Measurements from ENCODE around the gene SPATA7. TPM values are rescaled to one million over a fixed set of nuclear protein-coding genes. Genes with fewer than 3 reads are reported as not detected.

The SPATA7 gene, protein sequence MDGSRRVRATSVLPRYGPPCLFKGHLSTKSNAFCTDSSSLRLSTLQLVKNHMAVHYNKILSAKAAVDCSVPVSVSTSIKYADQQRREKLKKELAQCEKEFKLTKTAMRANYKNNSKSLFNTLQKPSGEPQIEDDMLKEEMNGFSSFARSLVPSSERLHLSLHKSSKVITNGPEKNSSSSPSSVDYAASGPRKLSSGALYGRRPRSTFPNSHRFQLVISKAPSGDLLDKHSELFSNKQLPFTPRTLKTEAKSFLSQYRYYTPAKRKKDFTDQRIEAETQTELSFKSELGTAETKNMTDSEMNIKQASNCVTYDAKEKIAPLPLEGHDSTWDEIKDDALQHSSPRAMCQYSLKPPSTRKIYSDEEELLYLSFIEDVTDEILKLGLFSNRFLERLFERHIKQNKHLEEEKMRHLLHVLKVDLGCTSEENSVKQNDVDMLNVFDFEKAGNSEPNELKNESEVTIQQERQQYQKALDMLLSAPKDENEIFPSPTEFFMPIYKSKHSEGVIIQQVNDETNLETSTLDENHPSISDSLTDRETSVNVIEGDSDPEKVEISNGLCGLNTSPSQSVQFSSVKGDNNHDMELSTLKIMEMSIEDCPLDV
- total RNA-seq = 2.4 and 2.5 TPM in 2 replicates

DNA sequence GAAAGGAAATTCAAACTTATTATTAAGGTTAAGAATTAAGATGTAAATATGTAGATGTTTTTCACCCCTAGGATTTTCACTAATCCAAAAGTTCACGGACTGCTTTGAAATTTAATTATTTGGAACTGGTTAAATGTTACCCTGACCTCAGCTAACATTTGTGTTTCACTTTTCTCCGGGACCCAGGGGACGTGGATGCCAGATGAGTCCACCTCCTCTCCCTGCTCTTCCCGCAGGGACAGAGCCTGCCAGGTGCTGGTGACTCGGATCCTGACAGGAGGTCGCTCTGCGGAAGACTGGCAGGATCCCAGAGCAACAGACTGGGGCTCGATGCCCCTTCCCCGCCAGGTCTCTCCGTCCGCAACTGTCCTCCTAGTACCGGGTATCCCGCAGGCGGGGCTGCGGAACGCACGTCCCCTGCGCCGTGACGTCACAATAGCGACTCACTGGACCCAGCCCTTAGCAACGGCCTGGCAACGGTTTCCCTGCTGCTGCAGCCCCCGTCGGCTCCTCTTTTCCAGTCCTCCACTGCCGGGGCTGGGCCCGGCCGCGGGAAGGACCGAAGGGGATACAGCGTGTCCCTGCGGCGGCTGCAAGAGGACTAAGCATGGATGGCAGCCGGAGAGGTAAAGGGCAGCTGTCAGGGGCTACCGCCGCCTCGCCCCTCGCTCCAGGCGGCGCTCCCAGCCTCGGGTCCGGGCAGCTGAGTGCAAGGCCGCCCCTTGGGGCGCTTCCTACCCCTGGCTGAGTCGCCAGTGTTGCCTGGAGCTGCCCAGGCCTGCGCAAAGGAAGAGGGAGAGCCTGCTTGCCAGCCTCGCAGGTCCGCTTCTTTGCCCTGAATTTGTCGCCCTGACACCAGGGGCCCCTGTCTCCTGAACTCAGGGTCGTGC is at the start of gene SPATA7:
TSS of gene SPATA7 (plus strand) at position 446 of the 890 bp plus-strand sequence. CDS start at position 608, 162 bp downstream.
- peak; percentile 80 for DNase-seq (ENCODE audit: low spot score)
- peaks cover 7% of the 10 kb centered on the region for H3K27me3 Mint-ChIP-seq (ENCODE audit: insufficient read depth)
- peak within 1 kb of the TSS; percentile 96 for H3K4me3 Mint-ChIP-seq
- no peaks in the 10 kb centered on the region for H3K36me3 Mint-ChIP-seq (ENCODE audit: low read depth)
- no peaks in the 10 kb centered on the region for H3K9me3 Mint-ChIP-seq
- intact Hi-C loops (cut with micrococcal nuclease) = loop anchor here (2.0 to 10.0 kb wide), 6 partner anchors 177 to 1952 kb away; partner anchors contain the start of genes GALC and ZC3H14
- peaks cover 15% of the 10 kb centered on the region for H3K4me1 Mint-ChIP-seq (ENCODE audit: low read depth)
- H3K27ac Mint-ChIP-seq = peak within 1 kb of the TSS; percentile 61

DNA sequence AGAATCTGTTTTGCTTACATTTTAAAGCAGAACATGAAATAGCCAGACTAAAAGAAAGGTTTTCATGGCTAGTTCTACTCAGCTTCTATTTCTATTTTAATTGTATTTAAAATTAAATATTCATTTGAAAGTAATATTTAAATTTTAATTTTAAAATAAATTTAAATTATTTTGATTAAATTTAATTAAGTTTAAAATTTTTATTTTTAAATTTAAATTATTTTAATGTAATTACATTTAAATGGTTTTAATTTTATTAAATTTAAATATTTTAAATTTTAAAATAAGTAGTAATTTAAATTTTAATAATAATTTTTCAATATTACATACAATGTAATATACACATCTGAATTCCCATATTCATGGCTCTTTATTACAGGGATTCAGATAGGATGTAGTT is 45.1 kb upstream of the SPATA7 start:
- Mint-ChIP-seq H3K4me3 (no peak overlapping the region), H3K27me3 (ENCODE audit: insufficient read depth) (peaks cover 2% of the 10 kb centered on the region), H3K9me3 (no peaks in the 10 kb centered on the region), H3K36me3 (ENCODE audit: low read depth) (no peaks in the 10 kb centered on the region), H3K4me1 (ENCODE audit: low read depth) (no peaks in the 10 kb centered on the region), H3K27ac (no peak overlapping the region)
- intact Hi-C loops (cut with micrococcal nuclease) = no loop called here
- DNase-seq (ENCODE audit: low spot score) = no peak

DNA sequence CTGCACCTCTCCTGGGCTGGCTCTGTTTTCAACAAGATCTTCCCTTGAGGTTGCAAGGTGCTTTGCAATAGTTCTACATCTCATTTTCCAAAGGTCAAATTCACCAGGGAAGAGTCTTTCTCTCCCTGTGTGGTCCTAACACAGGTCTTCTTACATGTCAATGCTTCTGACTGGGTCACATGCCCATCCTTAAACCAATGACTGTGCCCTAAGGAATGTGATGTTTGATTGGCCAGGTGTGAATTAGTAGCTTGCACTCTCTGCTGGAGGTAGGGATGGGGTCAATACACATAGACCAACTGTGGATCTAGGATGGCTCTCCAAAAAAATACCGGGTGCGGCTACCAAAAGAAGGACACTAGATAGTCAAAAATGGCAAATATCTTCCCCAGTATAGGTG is 42.5 kb upstream of the SPATA7 start:
- intact Hi-C loops (cut with micrococcal nuclease) = no loop called here

DNA sequence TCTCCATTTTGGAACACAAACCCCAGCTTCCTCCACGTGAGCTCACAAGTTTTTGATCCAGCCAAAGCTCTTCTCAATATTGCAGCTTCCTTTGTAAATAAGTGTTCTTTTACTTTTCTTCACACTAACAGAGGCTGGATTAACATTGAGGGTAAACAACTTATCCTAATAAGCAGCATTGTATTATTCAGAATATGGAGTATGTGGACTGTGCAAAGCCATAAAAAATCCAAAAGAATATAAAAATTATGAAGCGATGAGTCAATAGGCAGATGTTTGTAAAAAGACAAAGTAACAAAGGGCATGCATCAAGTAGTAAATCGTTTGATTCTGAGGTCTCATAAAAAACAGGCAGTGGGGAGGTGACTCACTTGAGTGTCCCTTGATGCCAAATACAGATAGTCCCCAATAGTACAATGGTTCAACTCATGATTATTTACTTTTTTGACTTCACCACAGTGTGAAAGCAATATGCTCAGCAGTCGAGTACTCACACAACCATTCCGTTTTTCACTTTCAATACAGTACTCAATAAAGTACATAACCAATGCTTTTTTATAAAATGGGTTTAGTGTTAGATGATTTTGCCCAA is 39.3 kb upstream of the SPATA7 start:
- intact Hi-C loops (cut with micrococcal nuclease) = no loop called here
- H3K9me3 Mint-ChIP-seq = no peaks in the 10 kb centered on the region
- H3K4me3 Mint-ChIP-seq = no peak overlapping the region
- H3K27ac Mint-ChIP-seq = no peak overlapping the region
- no peaks in the 10 kb centered on the region for H3K36me3 Mint-ChIP-seq (ENCODE audit: low read depth)
- H3K4me1 Mint-ChIP-seq (ENCODE audit: low read depth) = no peaks in the 10 kb centered on the region
- DNase-seq (ENCODE audit: low spot score) = no peak
- peaks cover 3% of the 10 kb centered on the region for H3K27me3 Mint-ChIP-seq (ENCODE audit: insufficient read depth)

More for the DNA sequence above, 42.5 kb upstream of the SPATA7 start:
- DNase-seq (ENCODE audit: low spot score) = no peak
- H3K36me3 Mint-ChIP-seq (ENCODE audit: low read depth) = no peaks in the 10 kb centered on the region
- no peaks in the 10 kb centered on the region for H3K4me1 Mint-ChIP-seq (ENCODE audit: low read depth)
- H3K27me3 Mint-ChIP-seq (ENCODE audit: insufficient read depth) = peaks cover 3% of the 10 kb centered on the region
- H3K27ac Mint-ChIP-seq = no peak overlapping the region
- no peaks in the 10 kb centered on the region for H3K9me3 Mint-ChIP-seq
- no peak overlapping the region for H3K4me3 Mint-ChIP-seq

DNA sequence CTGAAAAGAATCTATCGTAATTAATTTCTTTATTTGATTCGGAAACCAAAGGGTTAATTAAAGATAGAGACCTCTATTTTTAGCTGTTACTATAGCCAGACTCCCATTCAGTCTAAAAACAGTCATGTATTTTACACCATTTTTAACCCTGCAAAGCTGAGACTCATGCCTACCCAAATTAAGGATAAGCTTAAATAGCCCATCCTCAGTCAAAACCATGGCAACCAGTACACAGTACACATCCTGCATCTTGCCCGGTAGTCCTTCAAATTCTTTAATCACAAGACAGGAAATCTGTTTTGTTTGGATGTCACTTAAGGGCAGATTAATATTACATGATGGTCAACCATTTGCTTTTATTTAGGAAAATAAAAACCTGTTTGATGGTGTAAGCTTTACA is 36.9 kb upstream of the SPATA7 start:
- Mint-ChIP-seq H3K4me1 (ENCODE audit: low read depth) (no peaks in the 10 kb centered on the region), H3K27ac (no peak overlapping the region), H3K4me3 (no peak overlapping the region), H3K36me3 (ENCODE audit: low read depth) (no peaks in the 10 kb centered on the region), H3K27me3 (ENCODE audit: insufficient read depth) (peaks cover 3% of the 10 kb centered on the region), H3K9me3 (no peaks in the 10 kb centered on the region)
- intact Hi-C loops (cut with micrococcal nuclease) = no loop called here
- DNase-seq (ENCODE audit: low spot score) = no peak

DNA sequence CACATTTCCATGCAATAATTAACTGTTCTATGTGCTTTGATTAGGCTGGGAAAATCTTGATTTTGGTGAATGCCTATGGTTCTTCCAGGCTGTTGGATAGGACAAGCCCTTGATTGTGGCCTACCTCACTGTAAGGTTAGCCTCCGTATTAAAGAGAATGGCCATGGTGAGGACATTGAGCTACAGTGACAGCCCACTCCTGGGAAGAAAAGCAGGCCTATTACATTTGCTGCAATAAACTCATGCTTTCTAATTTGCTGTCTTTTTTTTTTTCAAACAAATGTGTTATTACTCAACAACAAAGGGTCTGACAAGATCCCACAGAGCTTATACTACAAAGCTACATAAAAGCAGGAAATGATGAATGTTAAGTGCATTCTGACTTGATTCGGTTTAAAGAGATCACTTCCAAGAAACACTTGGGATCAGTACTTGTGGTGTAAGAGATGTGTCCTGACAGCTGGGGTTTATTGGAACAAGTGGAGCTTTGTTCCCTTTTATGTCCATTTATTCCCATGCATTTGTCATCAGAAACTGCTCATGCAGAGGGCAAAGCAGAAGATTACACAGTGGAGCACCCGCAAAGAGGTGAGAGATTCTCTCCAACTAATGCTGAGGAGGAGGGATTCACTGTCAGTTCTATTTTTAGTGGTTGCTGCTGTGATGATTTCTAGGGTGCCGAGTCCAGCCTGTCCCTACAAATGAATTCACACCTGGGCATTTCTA is 33.3 kb upstream of the SPATA7 start:
- Mint-ChIP-seq H3K4me3 (no peak overlapping the region), H3K9me3 (no peaks in the 10 kb centered on the region), H3K27ac (no peak overlapping the region), H3K36me3 (ENCODE audit: low read depth) (no peaks in the 10 kb centered on the region), H3K4me1 (ENCODE audit: low read depth) (no peaks in the 10 kb centered on the region), H3K27me3 (ENCODE audit: insufficient read depth) (no peaks in the 10 kb centered on the region)
- intact Hi-C loops (cut with micrococcal nuclease) = no loop called here
- no peak for DNase-seq (ENCODE audit: low spot score)

DNA sequence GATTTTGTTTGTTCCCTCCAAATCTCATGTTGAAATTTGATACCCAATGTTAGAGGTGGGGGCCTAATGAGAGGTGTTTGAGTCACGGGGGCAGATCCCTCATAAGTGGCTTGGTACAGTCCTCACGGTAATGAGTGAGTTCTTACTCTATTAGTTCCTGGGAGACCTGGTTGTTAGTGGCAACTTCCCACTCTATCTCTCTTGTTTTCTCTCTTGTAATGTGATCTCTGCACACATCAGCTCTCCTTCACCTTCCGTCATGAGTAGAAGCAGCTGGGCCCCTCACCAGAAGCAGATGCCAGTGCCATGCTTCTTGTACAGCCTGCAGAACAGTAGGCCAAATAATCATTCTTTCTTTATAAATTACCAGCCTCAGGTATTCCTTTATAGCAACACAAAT is 32.8 kb upstream of the SPATA7 start:
- Mint-ChIP-seq H3K9me3 (no peaks in the 10 kb centered on the region), H3K27me3 (ENCODE audit: insufficient read depth) (no peaks in the 10 kb centered on the region), H3K27ac (no peak overlapping the region), H3K4me3 (no peak overlapping the region), H3K36me3 (ENCODE audit: low read depth) (no peaks in the 10 kb centered on the region), H3K4me1 (ENCODE audit: low read depth) (no peaks in the 10 kb centered on the region)
- intact Hi-C loops (cut with micrococcal nuclease) = no loop called here
- DNase-seq (ENCODE audit: low spot score) = no peak

DNA sequence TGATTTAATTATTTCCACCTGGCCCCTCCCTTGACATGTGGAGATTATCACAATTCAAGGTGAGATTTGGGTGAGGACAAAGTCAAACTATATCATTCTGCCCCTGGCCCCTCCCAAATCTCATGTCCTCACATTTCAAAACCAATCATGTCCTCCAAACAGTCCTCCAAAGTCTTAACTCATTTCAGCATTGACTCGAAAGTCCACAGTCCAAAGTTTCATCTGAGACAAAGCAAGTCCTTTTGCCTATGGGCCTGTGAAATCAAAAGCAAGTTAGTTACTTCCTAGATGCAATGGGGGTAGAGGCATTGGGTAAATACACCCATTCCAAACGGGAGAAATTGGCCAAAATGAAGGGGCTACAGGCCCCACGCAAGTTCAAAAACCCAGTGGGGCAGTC is 31.1 kb upstream of the SPATA7 start:
- Mint-ChIP-seq H3K9me3 (no peaks in the 10 kb centered on the region), H3K27me3 (ENCODE audit: insufficient read depth) (no peaks in the 10 kb centered on the region), H3K36me3 (ENCODE audit: low read depth) (no peaks in the 10 kb centered on the region)

DNA sequence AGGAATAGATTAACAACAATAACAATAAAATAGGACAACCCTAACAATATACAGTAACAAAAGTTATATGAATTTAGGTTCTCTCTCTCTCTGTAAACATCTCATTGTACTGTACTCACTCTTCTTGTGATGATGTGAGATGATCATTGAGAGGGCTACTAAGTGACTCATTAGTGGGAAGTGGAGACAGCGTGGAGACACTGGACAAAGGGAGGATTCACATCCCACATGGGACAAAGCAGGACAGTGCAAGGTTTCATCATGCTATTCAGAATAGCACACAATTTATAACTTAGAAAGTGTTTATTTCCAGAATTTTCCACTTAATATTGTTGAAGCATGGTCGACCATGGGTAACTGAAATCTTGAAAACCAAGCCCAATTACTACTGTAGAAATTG is 26.0 kb upstream of the SPATA7 start:
- Mint-ChIP-seq H3K4me1 (ENCODE audit: low read depth) (no peaks in the 10 kb centered on the region), H3K9me3 (peaks cover 6% of the 10 kb centered on the region), H3K4me3 (no peak overlapping the region), H3K27me3 (ENCODE audit: insufficient read depth) (no peaks in the 10 kb centered on the region), H3K36me3 (ENCODE audit: low read depth) (no peaks in the 10 kb centered on the region), H3K27ac (no peak overlapping the region)
- intact Hi-C loops (cut with micrococcal nuclease) = no loop called here
- no peak for DNase-seq (ENCODE audit: low spot score)

More for the DNA sequence above, 31.1 kb upstream of the SPATA7 start:
- H3K4me1 Mint-ChIP-seq (ENCODE audit: low read depth) = no peaks in the 10 kb centered on the region
- no peak overlapping the region for H3K27ac Mint-ChIP-seq
- intact Hi-C loops (cut with micrococcal nuclease) = no loop called here
- DNase-seq (ENCODE audit: low spot score) = no peak
- H3K4me3 Mint-ChIP-seq = no peak overlapping the region

DNA sequence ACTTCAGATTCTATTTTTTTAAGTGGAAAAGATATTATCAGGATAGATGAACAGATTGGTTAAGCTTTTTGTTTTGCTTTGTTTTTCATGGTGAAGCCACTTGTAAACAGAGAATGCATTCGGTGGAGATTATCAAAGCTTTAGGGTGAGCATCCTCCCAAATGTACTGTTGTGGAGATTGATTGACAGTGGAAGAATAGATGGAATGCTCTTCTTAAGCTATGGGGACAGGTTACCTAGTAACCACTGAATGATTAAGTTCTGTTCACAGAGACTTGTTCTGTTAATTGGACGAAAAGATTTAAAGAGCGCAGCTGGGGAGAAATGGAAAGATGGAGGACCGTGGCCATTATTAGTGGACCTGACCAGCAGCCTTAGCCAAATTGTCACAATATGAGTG is 21.8 kb upstream of the SPATA7 start:
- intact Hi-C loops (cut with micrococcal nuclease) = no loop called here
- Mint-ChIP-seq H3K27me3 (ENCODE audit: insufficient read depth) (peaks cover 4% of the 10 kb centered on the region), H3K27ac (no peak overlapping the region), H3K9me3 (peaks cover 6% of the 10 kb centered on the region), H3K4me1 (ENCODE audit: low read depth) (no peaks in the 10 kb centered on the region), H3K36me3 (ENCODE audit: low read depth) (no peaks in the 10 kb centered on the region), H3K4me3 (no peak overlapping the region)
- no peak for DNase-seq (ENCODE audit: low spot score)

DNA sequence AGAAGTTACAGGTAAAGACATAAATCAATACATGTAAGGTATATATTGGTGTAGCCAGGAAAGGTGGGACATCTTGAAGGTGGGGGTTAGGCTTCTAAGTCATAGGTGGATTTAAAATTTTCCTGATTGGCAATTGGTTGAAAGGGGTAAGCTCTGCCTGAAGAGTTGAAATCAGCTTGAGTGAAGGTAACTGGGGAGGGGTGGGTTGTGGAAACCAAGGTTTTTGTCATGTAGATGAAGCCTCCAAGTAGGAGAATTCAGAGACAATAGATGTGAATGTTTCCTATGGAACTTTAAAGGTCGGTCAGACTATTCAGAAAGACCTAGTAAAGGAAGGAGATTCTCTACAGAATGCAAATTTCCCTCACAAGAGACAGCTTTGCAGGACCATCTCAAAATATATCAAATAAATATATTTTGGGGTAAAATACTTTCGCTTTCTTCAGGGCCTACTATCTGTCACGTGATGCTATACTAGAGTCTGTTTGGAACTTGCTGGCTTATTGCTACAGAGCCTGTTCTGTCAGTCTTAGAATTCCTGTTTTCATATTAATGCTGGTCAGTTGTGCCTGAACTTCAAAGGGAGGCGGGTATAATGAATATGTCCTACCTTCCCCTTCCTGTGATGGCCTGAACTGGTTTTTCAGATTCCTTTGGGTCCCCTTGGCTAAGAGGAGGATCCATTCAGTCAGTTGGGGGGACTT is 20.6 kb upstream of the SPATA7 start:
- Mint-ChIP-seq H3K27ac (no peak overlapping the region), H3K36me3 (ENCODE audit: low read depth) (no peaks in the 10 kb centered on the region), H3K27me3 (ENCODE audit: insufficient read depth) (peaks cover 4% of the 10 kb centered on the region), H3K4me1 (ENCODE audit: low read depth) (no peaks in the 10 kb centered on the region), H3K9me3 (peaks cover 6% of the 10 kb centered on the region), H3K4me3 (no peak overlapping the region)
- intact Hi-C loops (cut with micrococcal nuclease) = no loop called here
- no peak for DNase-seq (ENCODE audit: low spot score)

DNA sequence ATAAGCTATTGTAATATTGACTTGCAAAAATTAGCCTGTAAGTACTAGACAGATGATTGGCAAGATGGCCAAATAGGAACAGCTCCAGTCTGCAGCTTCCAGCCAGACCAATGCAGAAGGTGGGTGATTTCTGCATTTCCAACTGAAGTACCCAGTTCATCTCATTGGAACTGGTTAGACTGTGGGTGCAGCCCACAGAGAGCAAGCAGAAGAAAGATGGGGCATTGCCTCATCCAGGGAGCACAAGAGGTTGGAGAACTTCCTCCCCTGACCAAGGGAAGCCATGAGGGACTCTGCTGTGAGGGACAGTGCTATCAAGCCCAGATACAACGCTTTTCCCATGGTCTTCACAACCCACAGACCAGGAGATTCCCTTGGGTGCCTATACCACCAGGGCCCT is 16.0 kb upstream of the SPATA7 start:
- no peaks in the 10 kb centered on the region for H3K9me3 Mint-ChIP-seq
- H3K4me1 Mint-ChIP-seq (ENCODE audit: low read depth) = no peaks in the 10 kb centered on the region
- H3K27ac Mint-ChIP-seq = no peak overlapping the region
- peaks cover 11% of the 10 kb centered on the region for H3K27me3 Mint-ChIP-seq (ENCODE audit: insufficient read depth)
- no peak overlapping the region for H3K4me3 Mint-ChIP-seq
- DNase-seq (ENCODE audit: low spot score) = no peak
- intact Hi-C loops (cut with micrococcal nuclease) = no loop called here
- H3K36me3 Mint-ChIP-seq (ENCODE audit: low read depth) = no peaks in the 10 kb centered on the region

Data from activated T-helper 1 cell treated with anti-CD3 and anti-CD28 coated beads, Interleukin-12 subunit alpha, Interleukin-12 subunit beta, Interleukin-2, Interleukin-4 antibody, amounts not matched to agents 30 ng/mL and 10 ng/mL and 1 ng/mL, durations not matched to agents 14 hours and 24 hours and 36 hours (primary cell).